CD14-positive monocyte (primary cell): Measurements from ENCODE around the gene CAV1. TPM values are rescaled to one million over a fixed set of nuclear protein-coding genes. Genes with fewer than 3 reads are reported as not detected.
A peak's percentile ranks its signal among the peaks of the same experiment; 100 is the strongest.

Source experiments
- DNase-seq, 3 donors: peaks; one replicate each; pipeline ENCODE4 v3.0.0-alpha.2; 2011 to 2022
- H2AFZ ChIP-seq: 2 replicates; pipeline ENCODE4 v1.6.0; 2012; ENCODE audit warnings: mild to moderate bottlenecking, low read depth, low read length, inconsistent platforms; ENCODE audit not compliant: insufficient read depth, poor library complexity, severe bottlenecking
- H3K27ac ChIP-seq, 2 donors: 1 replicate in 1 of 2; 2 replicates in 1 of 2; pipeline ENCODE4 v1.5.1; 2012 to 2013; ENCODE audit warnings: low read length in 2 of 2, control low read depth in 1 of 2, inconsistent platforms in 1 of 2, low read depth in 1 of 2, mild to moderate bottlenecking in 1 of 2
- H3K27me3 ChIP-seq, 2 donors: one replicate each; pipeline versions ENCODE4 v1.6.0 to v1.6.1; 2011 to 2013; ENCODE audit warnings: low read length in 2 of 2; ENCODE audit not compliant: control insufficient read depth in 2 of 2, insufficient read depth in 2 of 2
- H3K36me3 ChIP-seq, 2 donors: replicated peaks in 1 of 2; 1 replicate in 1 of 2; 2 replicates in 1 of 2; pipeline versions ENCODE4 v1.5.1 to v1.6.1; 2012 to 2013; ENCODE audit warnings: low read length in 2 of 2, control low read depth in 1 of 2, inconsistent platforms in 1 of 2, mild to moderate bottlenecking in 1 of 2; ENCODE audit not compliant: insufficient read depth in 2 of 2, control insufficient read depth in 1 of 2
- H3K4me1 ChIP-seq, 2 donors: 1 replicate in 1 of 2; 2 replicates in 1 of 2; pipeline versions ENCODE4 v1.5.1 to v1.6.1; 2012 to 2013; ENCODE audit warnings: low read length in 2 of 2, control low read depth in 1 of 2, inconsistent platforms in 1 of 2, mild to moderate bottlenecking in 1 of 2, moderate library complexity in 1 of 2; ENCODE audit not compliant: insufficient read depth in 2 of 2, control insufficient read depth in 1 of 2
- H3K4me2 ChIP-seq: replicated peaks from 2 replicates; pipeline ENCODE3; 2012; ENCODE audit warnings: low read length, moderate library complexity, mild to moderate bottlenecking; ENCODE audit not compliant: poor library complexity, severe bottlenecking; ENCODE audit errors: extremely low read depth
- H3K4me3 ChIP-seq, 3 experiments: fragments of 200-600 bp in 1 of 3; sonication (generic) in 1 of 3; replicated peaks in 1 of 3; 1 replicate in 2 of 3; 2 replicates in 1 of 3; pipeline ENCODE4 v1.5.1; 2011 to 2013; ENCODE audit warnings: low read length in 3 of 3, mild to moderate bottlenecking in 3 of 3, control low read depth in 2 of 3, low read depth in 2 of 3, inconsistent platforms in 1 of 3, moderate library complexity in 1 of 3
- H3K79me2 ChIP-seq: 2 replicates; pipeline ENCODE4 v1.6.0; 2012; ENCODE audit warnings: mild to moderate bottlenecking, control low read depth, inconsistent platforms, low read length, moderate library complexity; ENCODE audit not compliant: insufficient read depth
- H3K9ac ChIP-seq: 2 replicates; pipeline ENCODE4 v1.6.0; 2017; ENCODE audit warnings: low read length, mild to moderate bottlenecking; ENCODE audit not compliant: insufficient read depth, poor library complexity, severe bottlenecking
- H3K9me3 ChIP-seq, 2 donors: replicated peaks in 1 of 2; 1 replicate in 1 of 2; 2 replicates in 1 of 2; pipeline versions ENCODE4 v1.5.1 to v1.6.1; 2012 to 2013; ENCODE audit warnings: low read length in 2 of 2, control low read depth in 1 of 2; ENCODE audit not compliant: control insufficient read depth in 1 of 2, insufficient read depth in 1 of 2
- H4K20me1 ChIP-seq: 2 replicates; pipeline ENCODE4 v1.6.0; 2012; ENCODE audit warnings: mild to moderate bottlenecking, low read length, control low read depth, moderate library complexity; ENCODE audit not compliant: insufficient read depth
- H3K27ac Mint-ChIP-seq, 7 donors: one replicate each; pipeline ENCODE4 v1.8.0; 2020; ENCODE audit warnings: mild to moderate bottlenecking in 7 of 7, mixed read lengths in 7 of 7, moderate library complexity in 6 of 7, inconsistent platforms in 2 of 7
- H3K27me3 Mint-ChIP-seq, 3 donors: one replicate each; pipeline ENCODE4 v1.8.0; 2021 to 2022; ENCODE audit warnings: low read depth in 3 of 3, mild to moderate bottlenecking in 3 of 3, mixed read lengths in 3 of 3, moderate library complexity in 3 of 3, inconsistent platforms in 1 of 3
- H3K36me3 Mint-ChIP-seq, 2 donors: one replicate each; pipeline ENCODE4 v1.8.0; 2020; ENCODE audit warnings: mixed read lengths in 2 of 2, inconsistent platforms in 1 of 2, mild to moderate bottlenecking in 1 of 2
- H3K4me1 Mint-ChIP-seq: one replicate; pipeline ENCODE4 v1.8.0; 2020; ENCODE audit warnings: mild to moderate bottlenecking, mixed read lengths
- H3K4me3 Mint-ChIP-seq, 2 donors: one replicate each; pipeline ENCODE4 v1.8.0; 2020; ENCODE audit warnings: mild to moderate bottlenecking in 2 of 2, mixed read lengths in 2 of 2, moderate library complexity in 1 of 2
- H3K9me3 Mint-ChIP-seq, 7 donors: one replicate each; pipeline ENCODE4 v1.8.0; 2020 to 2022; ENCODE audit warnings: mixed read lengths in 7 of 7, mild to moderate bottlenecking in 6 of 7, moderate library complexity in 6 of 7, inconsistent platforms in 2 of 7
- CTCF ChIP-seq: fragments of 200-600 bp; IDR thresholded peaks from one replicate; pipeline ENCODE4 v1.8.0; 2022; ENCODE audit warnings: antibody characterized with exemption, mild to moderate bottlenecking
- WGBS: methylation state at CpG from one replicate; pipeline ENCODE4 v1.1.5; 2013; ENCODE audit warnings: missing lambda C conversion rate; ENCODE audit not compliant: insufficient coverage; 5-methylcytosine and 5-hydroxymethylcytosine counted together
- intact Hi-C, 2 donors: fragments of 100-400 bp; cut with micrococcal nuclease; formaldehyde crosslinking; loops; one replicate each; pipeline versions ENCODE4 v1.15.0 to v1.15.1; 2023
- polyA plus RNA-seq, 3 donors: library from polyadenylated mRNA; depleted of rRNA in 1 of 3; unstranded in 2 of 3; stranded (reverse) in 1 of 3; fragments of 300-500 nt in 2 of 3; fragments of >200 nt in 1 of 3; fragmentation: Illumina TruSeq in 2 of 3; gene quantifications; 1 replicate in 2 of 3; 2 replicates in 1 of 3; pipeline ENCODE4 v1.2.3, GENCODE V29; 2012 to 2021

CAV1 gene
- polyA plus RNA-seq, 3 donors: not detected

- H3K27ac Mint-ChIP-seq: no peak overlapping the region
Observed at GRCh38 chr7:116521046-116521664, 3.7 kb upstream of the CAV1 start.

GRCh38 chr7:116522247-116522646 lies 2.6 kb upstream of the CAV1 start:
- DNase-seq: no peak
- Mint-ChIP-seq H3K9me3 (peaks cover 0 to 12% (median 10%) of the 10 kb centered on the region in 7 donors), H3K27me3 (peaks cover 48 to 56% (median 56%) of the 10 kb centered on the region in 3 donors), H3K4me1 (peaks cover 23% of the 10 kb centered on the region), H3K36me3 (peaks cover 2 to 7% of the 10 kb centered on the region in 2 donors), H3K27ac (no peak overlapping the region), H3K4me3 (peak overlapping the region in 1 of 2 donors; percentile 15)
- Histone ChIP-seq H3K27me3 (peaks cover 45 to 53% of the 10 kb centered on the region in 2 donors), H2AFZ (no peak overlapping the region), H3K27ac (no peak overlapping the region), H3K4me2 (no peak overlapping the region), H3K79me2 (no peaks in the 10 kb centered on the region), H3K4me3 (no peak overlapping the region), H3K9ac (no peak overlapping the region), H4K20me1 (no peaks in the 10 kb centered on the region), H3K36me3 (no peaks in the 10 kb centered on the region), H3K4me1 (peaks cover 22 to 26% of the 10 kb centered on the region in 2 donors), H3K9me3 (peaks cover 3 to 13% of the 10 kb centered on the region in 2 donors)
- WGBS: 100% methylated on average over 2 of the region's 5 CpGs
- intact Hi-C loops: no loop called here
- no peak for TF ChIP-seq CTCF

More at GRCh38 chr7:116521046-116521664, 3.7 kb upstream of the CAV1 start:
- no CpG with 5 or more reads among the region's 6 CpGs for WGBS
- Histone ChIP-seq H3K4me2 (no peak overlapping the region), H3K4me1 (peaks cover 15 to 17% of the 10 kb centered on the region in 2 donors), H3K9me3 (peaks cover 3 to 10% of the 10 kb centered on the region in 2 donors), H3K9ac (no peak overlapping the region), H4K20me1 (no peaks in the 10 kb centered on the region), H3K27ac (no peak overlapping the region), H3K36me3 (no peaks in the 10 kb centered on the region), H3K79me2 (no peaks in the 10 kb centered on the region), H2AFZ (no peak overlapping the region), H3K27me3 (peaks cover 36 to 42% of the 10 kb centered on the region in 2 donors), H3K4me3 (no peak overlapping the region)
- H3K9me3 Mint-ChIP-seq: peaks cover 0 to 12% (median 7%) of the 10 kb centered on the region in 7 donors
- DNase-seq: no peak
- H3K4me3 Mint-ChIP-seq: peak overlapping the region in 1 of 2 donors; percentile 11
- TF ChIP-seq CTCF: no peak
- intact Hi-C loops: no loop called here
- peaks cover 16% of the 10 kb centered on the region for H3K4me1 Mint-ChIP-seq
- H3K27me3 Mint-ChIP-seq: peaks cover 37 to 45% (median 45%) of the 10 kb centered on the region in 3 donors
- peaks cover 2 to 7% of the 10 kb centered on the region in 2 donors for H3K36me3 Mint-ChIP-seq
